Common myeloid progenitor, CD34-positive (primary cell): ENCODE data around the gene GRAMD1B.
"Not testable (repeated sequence)": the region's sequence is repeated elsewhere in the genome, so short reads cannot be mapped to it uniquely, and the experiment has no call there.

Experiments used
- CTCF ChIA-PET: fragments of 350-600 bp; sonication (Branson Sonifier 250); formaldehyde crosslinking; loops from one replicate; lab custom pipeline; 2021; ENCODE audit warnings: antibody characterized with exemption; lab: Charles Lee
- POLR2A ChIA-PET: fragments of 350-600 bp; sonication (Branson Sonifier 250); formaldehyde crosslinking; loops from one replicate; lab custom pipeline; 2021; ENCODE audit warnings: antibody characterized with exemption; lab: Charles Lee
- DNase-seq, 3 donors: peaks; one replicate each; pipeline versions ENCODE4 v3.0.0 to v3.0.0-alpha.2; 2013
- H3K27ac ChIP-seq, 2 experiments: 1 replicate in 1 of 2; 2 replicates in 1 of 2; pipeline ENCODE4 v1.7.0; 2013; ENCODE audit warnings: inconsistent platforms in 2 of 2, low read length in 2 of 2, mild to moderate bottlenecking in 2 of 2, low read depth in 1 of 2, moderate library complexity in 1 of 2; ENCODE audit not compliant: severe bottlenecking in 2 of 2, insufficient read depth in 1 of 2, poor library complexity in 1 of 2
- H3K27me3 ChIP-seq, 5 experiments: replicated peaks in 2 of 5; 1 replicate in 3 of 5; 2 replicates in 2 of 5; pipeline versions ENCODE4 v1.6.1 to v1.7.0; 2013; ENCODE audit warnings: low read length in 4 of 5, mild to moderate bottlenecking in 2 of 5, moderate library complexity in 2 of 5, inconsistent platforms in 1 of 5; ENCODE audit not compliant: insufficient read depth in 5 of 5, control insufficient read depth in 4 of 5
- H3K36me3 ChIP-seq, 4 experiments: 1 replicate in 2 of 4; 2 replicates in 2 of 4; pipeline versions ENCODE4 v1.6.1 to v1.7.0; 2013; ENCODE audit warnings: low read length in 3 of 4, control low read depth in 1 of 4, mild to moderate bottlenecking in 1 of 4; ENCODE audit not compliant: control insufficient read depth in 4 of 4, insufficient read depth in 4 of 4
- H3K4me1 ChIP-seq, 4 experiments: 1 replicate in 3 of 4; 2 replicates in 1 of 4; pipeline versions ENCODE4 v1.6.1 to v1.7.1; 2013; ENCODE audit warnings: low read length in 3 of 4, mild to moderate bottlenecking in 3 of 4, control low read depth in 1 of 4, inconsistent platforms in 1 of 4, moderate library complexity in 1 of 4; ENCODE audit not compliant: control insufficient read depth in 4 of 4, insufficient read depth in 4 of 4; ENCODE audit errors: control extremely low read depth in 1 of 4
- H3K4me3 ChIP-seq, 7 experiments: 1 replicate in 4 of 7; 2 replicates in 3 of 7; pipeline versions ENCODE4 v1.5.1 to v1.7.0; 2013; ENCODE audit warnings: mild to moderate bottlenecking in 7 of 7, low read length in 6 of 7, moderate library complexity in 6 of 7, inconsistent platforms in 2 of 7, low read depth in 2 of 7, control low read depth in 1 of 7; ENCODE audit not compliant: insufficient read depth in 4 of 7, control insufficient read depth in 1 of 7; ENCODE audit errors: extremely low read depth in 1 of 7
- H3K9me3 ChIP-seq, 5 experiments: 1 replicate in 4 of 5; 2 replicates in 1 of 5; pipeline versions ENCODE4 v1.6.1 to v1.7.1; 2013; ENCODE audit warnings: low read length in 4 of 5, mild to moderate bottlenecking in 2 of 5, inconsistent platforms in 1 of 5, low read depth in 1 of 5, moderate library complexity in 1 of 5; ENCODE audit not compliant: control insufficient read depth in 4 of 5, insufficient read depth in 2 of 5; ENCODE audit errors: control extremely low read depth in 1 of 5
- whole genome bisulfite sequencing: methylation state at CpG from one replicate; pipeline ENCODE4 v1.1.5; 2013; ENCODE audit not compliant: insufficient coverage; 5-methylcytosine and 5-hydroxymethylcytosine counted together

The GRAMD1B gene

DNA sequence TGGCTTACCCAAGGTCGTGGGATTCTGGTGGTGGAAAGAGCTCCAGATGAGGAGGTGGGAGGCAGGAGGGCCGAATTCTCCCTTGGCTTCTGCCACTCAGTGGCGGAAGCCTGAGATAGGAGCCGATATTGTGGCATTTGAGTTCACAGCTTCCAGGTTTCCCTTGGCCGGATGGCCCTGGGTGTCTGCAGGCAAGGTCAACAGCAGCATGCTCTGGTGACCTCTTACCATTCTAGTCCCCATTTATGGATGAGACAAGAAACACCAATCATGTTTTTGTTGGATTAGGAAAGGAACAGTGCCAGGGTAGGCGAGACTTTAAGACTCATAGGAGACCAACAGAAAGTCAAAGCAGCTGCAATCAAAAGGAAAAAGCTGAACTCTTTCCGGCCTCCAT is 89.7 kb downstream of the GRAMD1B start:
- H3K27me3 ChIP-seq: no peaks in the 10 kb centered on the region
- ChIA-PET POLR2A (no interaction called here), CTCF (interaction anchor here (1.2 to 1.4 kb wide), 2 partner anchors 15 to 35 kb away, joined by 3 to 5 read pairs; no protein-coding TSS in a partner anchor)
- H3K9me3 ChIP-seq: peaks cover 0 to 3% (median 0%) of the 10 kb centered on the region in 5 experiments
- no peak overlapping the region for H3K4me3 ChIP-seq
- no peak for DNase-seq
- WGBS: 97% methylated on average over 6 of the region's 7 CpGs
- H3K36me3 ChIP-seq: no peaks in the 10 kb centered on the region
- no peak overlapping the region for H3K27ac ChIP-seq
- H3K4me1 ChIP-seq: peaks cover 0 to 20% (median 0%) of the 10 kb centered on the region in 4 experiments

DNA sequence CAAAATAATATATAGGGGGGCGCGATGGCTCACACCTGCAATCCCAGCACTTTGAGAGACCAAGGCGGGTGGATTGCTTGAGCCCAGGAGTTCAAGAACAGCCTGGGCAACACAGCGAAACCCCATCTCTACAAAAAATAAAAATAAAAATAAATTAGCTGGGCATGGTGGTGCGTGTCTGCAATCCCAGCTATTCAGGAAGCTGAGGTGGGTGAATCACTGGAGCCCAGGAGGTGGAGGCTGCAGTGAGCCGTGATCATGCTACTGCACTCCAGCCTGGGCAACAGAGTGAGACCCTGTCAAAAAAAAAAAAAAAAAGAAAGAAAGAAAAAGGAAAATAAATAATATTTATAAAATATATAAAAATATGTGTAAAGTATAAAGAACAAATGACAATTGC is 90.4 kb downstream of the GRAMD1B start:
- H3K27me3 ChIP-seq, DNase-seq, H3K36me3 ChIP-seq, H3K9me3 ChIP-seq, H3K4me3 ChIP-seq, H3K27ac ChIP-seq, POLR2A ChIA-PET: not testable (repeated sequence)
- peaks cover 0 to 24% (median 0%) of the 10 kb centered on the region in 4 experiments for H3K4me1 ChIP-seq
- CTCF ChIA-PET: interaction anchor here (1.2 to 1.4 kb wide), 2 partner anchors 14 to 34 kb away, joined by 3 to 5 read pairs; no protein-coding TSS in a partner anchor
- WGBS: no CpG with 5 or more reads among the region's 6 CpGs

DNA sequence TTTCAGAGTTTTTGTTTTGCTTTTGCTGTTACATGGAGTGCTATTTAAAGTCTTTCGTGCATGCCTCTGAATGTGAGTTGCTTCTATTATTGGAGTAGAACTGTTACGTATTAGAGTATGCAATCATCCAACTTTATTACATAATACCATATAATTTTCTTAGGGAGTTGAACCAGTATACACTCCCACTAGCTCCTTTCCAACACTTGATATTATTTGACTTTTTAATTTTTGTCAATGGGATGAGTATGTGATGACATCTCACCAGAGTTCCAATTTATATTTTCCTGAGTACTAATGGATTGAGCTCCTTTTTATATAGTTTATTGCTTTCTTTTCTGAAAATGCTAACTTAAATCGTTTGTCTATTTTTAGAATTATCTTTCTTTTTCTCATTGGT is 90.9 kb downstream of the GRAMD1B start:
- Histone ChIP-seq H3K27ac (no peak overlapping the region), H3K36me3 (no peaks in the 10 kb centered on the region), H3K9me3 (peaks cover 0 to 3% (median 0%) of the 10 kb centered on the region in 5 experiments), H3K4me3 (no peak overlapping the region), H3K4me1 (peaks cover 0 to 24% (median 0%) of the 10 kb centered on the region in 4 experiments), H3K27me3 (no peaks in the 10 kb centered on the region)
- CTCF ChIA-PET: no interaction called here
- WGBS: no CpG with 5 or more reads among the region's 3 CpGs
- no peak for DNase-seq
- POLR2A ChIA-PET: no interaction called here

DNA sequence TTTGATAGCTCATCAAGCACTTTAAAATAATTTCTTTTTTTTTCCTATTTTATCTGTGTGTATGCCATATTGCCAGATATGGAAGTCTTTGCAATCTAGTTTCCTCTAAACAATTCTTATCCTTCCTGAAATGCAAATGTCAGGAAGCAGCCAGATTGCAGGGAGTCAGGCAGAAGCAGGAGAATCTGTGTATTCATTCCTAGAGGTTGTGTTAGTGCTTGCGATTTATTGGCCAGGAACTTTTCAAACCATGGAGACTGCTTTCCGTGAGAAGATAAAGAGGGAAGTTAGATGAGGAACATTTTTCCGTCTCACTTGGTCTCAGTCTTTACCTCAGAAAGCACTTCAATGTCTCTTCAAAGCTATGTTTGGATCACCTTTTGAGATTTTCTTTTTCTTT is 91.9 kb downstream of the GRAMD1B start:
- H3K27ac ChIP-seq: no peak overlapping the region
- no peak for DNase-seq
- H3K9me3 ChIP-seq: peaks cover 0 to 3% (median 0%) of the 10 kb centered on the region in 5 experiments
- H3K4me3 ChIP-seq: no peak overlapping the region
- H3K36me3 ChIP-seq: no peaks in the 10 kb centered on the region
- ChIA-PET CTCF (no interaction called here), POLR2A (no interaction called here)
- 100% methylated on average over 3 of the region's 3 CpGs for WGBS
- H3K4me1 ChIP-seq: peaks cover 0 to 24% (median 0%) of the 10 kb centered on the region in 4 experiments
- no peaks in the 10 kb centered on the region for H3K27me3 ChIP-seq

DNA sequence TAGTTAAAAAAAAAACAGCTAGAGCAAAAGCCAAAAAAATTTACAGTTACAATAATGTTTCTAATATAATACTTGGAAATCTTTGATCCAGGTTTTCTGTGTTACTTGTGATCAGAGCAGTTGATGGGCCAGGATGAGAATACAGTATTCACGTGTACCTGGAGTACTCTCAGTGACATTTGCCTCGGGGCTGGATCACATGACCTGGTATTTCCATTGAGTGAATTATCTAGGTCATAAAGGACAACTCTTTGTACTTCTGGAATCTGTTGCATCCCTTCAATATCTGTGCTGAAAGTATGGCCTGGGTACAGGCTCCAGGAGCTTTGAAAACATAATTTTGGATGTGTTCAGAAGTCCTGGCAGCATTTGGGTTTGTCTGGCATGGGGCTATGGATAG is 93.5 kb downstream of the GRAMD1B start:
- Histone ChIP-seq H3K27ac (no peak overlapping the region), H3K36me3 (no peaks in the 10 kb centered on the region), H3K4me3 (no peak overlapping the region), H3K27me3 (no peaks in the 10 kb centered on the region), H3K9me3 (peaks cover 0 to 3% (median 0%) of the 10 kb centered on the region in 5 experiments), H3K4me1 (peaks cover 0 to 15% (median 0%) of the 10 kb centered on the region in 4 experiments)
- DNase-seq: no peak
- 100% methylated on average over 2 of the region's 2 CpGs for WGBS
- CTCF ChIA-PET: interaction anchor here (1.0 kb wide), 1 partner anchor 12 kb away, joined by 4 read pairs; no protein-coding TSS in a partner anchor
- POLR2A ChIA-PET: no interaction called here

DNA sequence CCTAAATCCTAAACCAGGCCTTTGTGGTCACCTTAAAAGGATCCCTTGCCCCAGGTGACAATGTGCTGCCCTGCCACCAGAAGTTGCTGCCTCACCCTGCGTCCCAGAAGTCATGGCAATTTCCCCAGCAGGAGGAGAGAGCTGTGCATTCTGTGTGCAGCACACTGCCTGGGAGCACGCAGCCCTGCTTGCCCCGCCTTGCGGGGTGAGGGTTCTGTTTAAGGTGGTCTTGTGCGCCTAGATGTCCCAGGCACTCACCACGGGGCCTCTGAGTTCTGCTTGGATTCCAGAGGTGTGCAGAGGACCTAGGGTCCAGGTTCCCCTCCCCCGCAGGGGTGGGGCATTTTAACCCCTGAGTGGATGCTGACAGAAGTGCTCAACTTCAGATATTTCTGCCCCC is 95.0 kb downstream of the GRAMD1B start:
- H3K9me3 ChIP-seq: peaks cover 0 to 3% (median 0%) of the 10 kb centered on the region in 5 experiments
- no peak overlapping the region for H3K27ac ChIP-seq
- ChIA-PET CTCF (no interaction called here), POLR2A (no interaction called here)
- no peaks in the 10 kb centered on the region for H3K36me3 ChIP-seq
- H3K4me1 ChIP-seq: peaks cover 0 to 3% (median 0%) of the 10 kb centered on the region in 4 experiments
- no peak overlapping the region for H3K4me3 ChIP-seq
- DNase-seq: no peak
- WGBS: 89% methylated on average over 6 of the region's 7 CpGs
- H3K27me3 ChIP-seq: no peaks in the 10 kb centered on the region

DNA sequence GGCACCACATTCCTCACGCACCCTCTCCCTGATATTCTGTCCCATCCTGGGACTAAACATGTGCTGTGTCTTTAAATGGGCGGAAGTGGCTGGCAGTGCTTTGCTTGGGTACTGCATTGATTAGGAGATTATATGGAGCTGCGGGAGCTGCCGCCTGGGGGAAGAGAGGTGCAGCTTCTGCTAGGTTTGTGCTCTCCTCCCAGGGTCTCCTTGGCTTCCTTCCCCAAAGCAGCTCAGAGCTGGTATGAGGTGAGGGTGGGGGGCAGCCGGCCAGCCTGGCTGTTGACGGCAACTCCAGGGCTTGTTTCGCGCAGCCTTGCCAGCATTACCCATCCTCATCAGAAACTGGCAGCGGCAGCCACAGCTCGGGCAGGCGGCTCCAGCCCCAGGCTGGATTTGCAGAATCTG is 95.4 kb downstream of the GRAMD1B start:
- DNase-seq: no peak
- no peaks in the 10 kb centered on the region for H3K27me3 ChIP-seq
- CTCF ChIA-PET: interaction anchor here (0.7 to 2.2 kb wide), 2 partner anchors 12 to 21 kb away, joined by 3 to 6 read pairs; no protein-coding TSS in a partner anchor
- H3K4me3 ChIP-seq: no peak overlapping the region
- POLR2A ChIA-PET: no interaction called here
- 100% methylated on average over 6 of the region's 11 CpGs for WGBS
- no peak overlapping the region for H3K27ac ChIP-seq
- H3K36me3 ChIP-seq: no peaks in the 10 kb centered on the region
- peaks cover 0 to 3% (median 0%) of the 10 kb centered on the region in 5 experiments for H3K9me3 ChIP-seq
- H3K4me1 ChIP-seq: peaks cover 0 to 3% (median 0%) of the 10 kb centered on the region in 4 experiments
